Transverse colon (tissue), 4 donors: ENCODE measurements around the gene TNFRSF1B.

Source experiments
- CTCF ChIP-seq, 5 experiments: fragments of 200-600 bp in 3 of 5; fragments of 450-650 bp in 2 of 5; sonication (generic) in 3 of 5; IDR thresholded peaks; 1 replicate in 2 of 5; 2 replicates in 3 of 5; pipeline ENCODE4 v1.5.1; 2016 to 2017; ENCODE audit warnings: antibody characterized with exemption in 5 of 5, inconsistent platforms in 3 of 5, mild to moderate bottlenecking in 2 of 5, moderate library complexity in 1 of 5
- EP300 ChIP-seq: sonication (generic); formaldehyde crosslinking; IDR thresholded peaks from one replicate; pipeline ENCODE4 v1.6.1; 2017; ENCODE audit warnings: antibody characterized with exemption, low read depth
- POLR2A ChIP-seq: fragments of 450-650 bp; IDR thresholded peaks from one replicate; pipeline ENCODE4 v1.6.1; 2016; ENCODE audit warnings: antibody characterized with exemption, mild to moderate bottlenecking, moderate library complexity
- POLR2AphosphoS5 ChIP-seq, 3 donors: sonication (generic); formaldehyde crosslinking; IDR thresholded peaks; one replicate each; pipeline ENCODE4 v1.6.1; 2016; ENCODE audit warnings: antibody characterized with exemption in 3 of 3

GRCh38 chr1:12172042-12172851 lies 5.5 kb downstream of the TNFRSF1B start:
- TF ChIP-seq CTCF (IDR thresholded peaks at IDR 0.05) (no peak), POLR2A (no peak), EP300 (no peak), POLR2AphosphoS5 (IDR thresholded peaks at IDR 0.05) (no peak)
